Left lobe of liver (tissue), 2 donors: ENCODE results near the gene CX3CL1. TPM values are rescaled to one million over a fixed set of nuclear protein-coding genes. Genes with fewer than 3 reads are reported as not detected.
A peak's percentile ranks its signal among the peaks of the same experiment; 100 is the strongest.
"Not testable (repeated sequence)": the region's sequence is repeated elsewhere in the genome, so short reads cannot be mapped to it uniquely, and the experiment has no call there.

Source experiments
- ATAC-seq: fragments of 200-7000 bp; cut with Tn5 transposase; one replicate; pipeline ENCODE4 v1.9.1; 2020; ENCODE audit warnings: mild to moderate bottlenecking, moderate library complexity
- DNase-seq: peaks from one replicate; pipeline ENCODE4 v3.0.0-alpha.2; 2020; ENCODE audit warnings: low spot score
- total RNA-seq: library from RNA; stranded (reverse); gene quantifications from one replicate; pipeline ENCODE4 v1.2.1, GENCODE V29; 2021
- donor health status: DM: no; HTN: no; CAD: no; lungs with moderate emphysema.
- donor health status: DM: no; HTN: yes; CAD: no.

Gene CX3CL1
- total RNA-seq: 13.8 TPM

DNA sequence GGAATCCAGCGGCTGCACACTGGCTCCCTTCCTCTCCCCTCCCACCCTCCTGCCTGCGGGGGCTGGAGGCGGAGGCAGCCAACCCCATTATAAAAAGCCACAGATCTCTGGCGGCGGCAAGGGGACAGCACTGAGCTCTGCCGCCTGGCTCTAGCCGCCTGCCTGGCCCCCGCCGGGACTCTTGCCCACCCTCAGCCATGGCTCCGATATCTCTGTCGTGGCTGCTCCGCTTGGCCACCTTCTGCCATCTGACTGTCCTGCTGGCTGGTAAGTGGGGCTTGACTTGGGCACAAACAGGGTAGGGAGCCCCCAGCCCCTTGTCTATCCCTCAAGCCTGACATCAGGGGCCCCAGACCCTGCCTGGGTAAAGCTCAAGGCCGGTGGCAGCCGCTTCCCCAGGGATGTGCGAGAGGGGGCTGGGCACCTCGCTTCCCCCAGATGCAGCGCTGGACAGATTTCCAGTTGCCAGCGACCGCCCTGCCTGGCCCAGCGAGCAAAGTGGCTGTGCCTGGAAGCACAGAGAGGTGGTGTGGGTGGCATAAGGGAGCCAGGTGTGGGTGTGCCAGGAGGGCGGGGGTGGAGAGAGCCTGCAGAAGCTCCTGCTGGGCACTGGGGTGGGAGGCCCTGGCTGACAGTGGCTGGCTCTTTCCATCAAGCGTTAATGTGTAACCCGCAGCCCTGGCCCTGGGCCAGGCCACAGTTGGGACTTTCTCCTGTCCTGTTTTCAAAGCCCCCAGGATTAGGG is at the start of gene CX3CL1:
CX3CL1 (plus strand) TSS at position 119 of the 745 bp plus-strand sequence; CDS start at position 198, 79 bp downstream.
- DNase-seq: peak; percentile 97
- peak; percentile 90 for ATAC-seq

- DNase-seq (no peak), ATAC-seq (peak; percentile 11)
Observed at GRCh38 chr16:57324749-57325148, 47.5 kb upstream of the CX3CL1 start.

DNA sequence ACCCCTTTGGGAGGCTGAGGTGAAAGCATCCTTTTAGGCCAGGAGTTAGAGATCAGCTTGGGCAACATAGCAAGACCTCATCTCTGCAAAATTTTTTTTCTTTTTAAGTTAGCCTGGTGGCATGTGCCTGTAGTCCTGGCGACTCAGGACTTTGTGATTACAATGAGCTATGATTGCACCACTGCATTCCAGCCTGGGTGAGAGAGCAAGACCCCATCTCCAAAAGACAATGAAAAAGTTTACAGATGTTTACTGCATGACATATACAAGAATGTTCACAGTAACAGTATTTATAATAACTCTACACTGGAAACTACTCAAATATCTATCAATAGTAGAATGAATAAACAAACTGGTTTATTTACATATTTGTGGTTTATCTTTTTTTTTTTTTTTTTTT is 46.8 kb upstream of the CX3CL1 start:
- DNase-seq (no peak), ATAC-seq (no peak)

DNA sequence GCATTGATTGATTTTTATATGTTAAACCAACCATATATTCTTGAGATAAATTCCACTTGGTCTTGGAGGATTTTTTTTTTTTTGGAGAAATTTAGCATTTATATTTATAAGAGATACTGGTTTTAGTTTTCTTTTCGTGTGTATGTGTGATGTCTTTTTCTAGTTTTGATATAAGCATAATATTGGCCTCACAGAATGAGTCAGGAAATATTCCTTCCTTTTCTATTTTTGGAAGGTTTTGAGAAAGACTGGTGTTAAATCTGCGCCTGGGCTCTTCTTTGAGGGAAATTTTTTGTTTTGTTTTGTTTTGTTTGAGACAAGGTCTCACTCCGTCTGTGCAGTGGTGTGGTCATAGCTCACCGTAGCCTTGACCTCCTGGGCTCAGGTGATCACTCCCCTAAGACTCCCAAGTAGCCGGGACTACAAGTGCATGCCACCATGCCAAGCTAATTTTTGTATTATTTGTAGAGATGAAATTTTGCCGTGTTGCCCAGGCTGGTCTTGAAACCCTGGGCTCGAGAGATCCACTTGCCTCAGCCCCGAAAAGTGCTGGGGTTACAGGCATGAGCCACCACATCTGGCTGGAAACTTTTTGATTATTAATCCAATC is 42.5 kb upstream of the CX3CL1 start:
- no peak for DNase-seq

GRCh38 chr16:57331355-57331754 is 40.9 kb upstream of the CX3CL1 start:
- ATAC-seq (no peak), DNase-seq (no peak)

More for the DNA sequence above, 42.5 kb upstream of the CX3CL1 start:
- ATAC-seq: no peak

- ATAC-seq: no peak
- no peak for DNase-seq
Observed at GRCh38 chr16:57333402-57333801, 38.9 kb upstream of the CX3CL1 start.

DNA sequence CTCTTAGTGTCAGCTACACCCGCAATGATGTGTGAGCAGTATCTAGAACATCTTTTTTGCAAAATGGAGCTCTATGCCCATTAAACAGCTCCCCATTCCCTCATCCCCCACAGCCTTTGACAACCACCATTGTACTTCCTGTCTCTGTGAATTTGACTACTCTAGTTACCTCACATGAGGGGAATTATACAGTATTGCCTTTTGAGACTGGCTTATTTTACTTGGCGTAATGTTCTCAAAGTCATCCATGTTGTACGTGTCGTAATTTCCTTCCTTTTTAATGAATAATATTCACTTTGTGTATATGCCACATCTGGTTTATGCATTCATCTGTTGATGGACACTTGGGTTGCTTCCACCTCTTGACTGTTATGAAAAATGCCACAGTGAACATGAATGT is 36.9 kb upstream of the CX3CL1 start:
- ATAC-seq: no peak
- no peak for DNase-seq

GRCh38 chr16:57341062-57341440 is 31.2 kb upstream of the CX3CL1 start:
- DNase-seq (no peak), ATAC-seq (no peak)

DNA sequence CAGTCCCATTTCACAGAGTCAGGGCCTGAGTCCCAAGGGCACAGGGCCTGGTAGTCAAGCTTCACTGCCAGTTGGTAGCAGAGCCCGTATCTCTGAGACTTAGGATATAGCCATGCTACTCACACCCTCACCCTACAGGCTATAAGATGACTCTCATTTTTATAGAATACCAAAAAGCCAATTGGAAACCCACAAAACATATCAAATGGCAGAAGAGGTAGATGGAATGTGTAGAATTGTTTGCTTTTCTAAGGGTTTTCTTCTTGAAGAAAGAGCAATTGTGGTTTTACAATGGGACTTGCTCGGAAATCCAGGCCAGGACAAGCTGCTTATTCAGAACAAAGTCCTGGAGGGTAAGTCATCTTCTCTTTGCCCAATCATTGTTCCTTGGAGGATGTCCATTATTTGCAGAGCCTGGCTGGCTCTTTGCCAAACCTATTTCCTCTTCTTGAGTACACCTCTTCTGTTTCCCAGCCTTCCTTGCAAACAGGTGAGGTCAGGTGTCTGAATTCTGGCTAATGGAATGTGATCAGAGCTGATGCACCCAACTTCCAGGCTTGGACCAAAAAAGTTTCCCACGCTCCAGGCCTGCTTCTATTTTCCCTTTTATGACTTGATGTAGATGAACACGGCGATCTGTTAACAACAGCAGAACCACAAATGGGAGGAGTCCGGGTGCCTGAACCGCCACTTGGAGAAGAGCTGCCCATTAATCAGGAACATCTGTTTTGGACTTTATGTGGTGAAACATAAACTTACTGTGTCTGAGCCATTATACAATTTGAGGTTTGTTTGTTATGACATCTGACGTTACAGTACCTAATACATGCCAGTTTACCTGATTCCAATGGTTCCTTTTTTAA is 30.6 kb upstream of the CX3CL1 start:
- no peak for ATAC-seq
- no peak for DNase-seq

GRCh38 chr16:57342606-57343005 is 29.7 kb upstream of the CX3CL1 start:
- not testable (repeated sequence) for ATAC-seq

GRCh38 chr16:57343221-57343620 is 29.1 kb upstream of the CX3CL1 start:
- ATAC-seq (no peak), DNase-seq (no peak)

More at GRCh38 chr16:57342606-57343005, 29.7 kb upstream of the CX3CL1 start:
- not testable (repeated sequence) for DNase-seq

DNA sequence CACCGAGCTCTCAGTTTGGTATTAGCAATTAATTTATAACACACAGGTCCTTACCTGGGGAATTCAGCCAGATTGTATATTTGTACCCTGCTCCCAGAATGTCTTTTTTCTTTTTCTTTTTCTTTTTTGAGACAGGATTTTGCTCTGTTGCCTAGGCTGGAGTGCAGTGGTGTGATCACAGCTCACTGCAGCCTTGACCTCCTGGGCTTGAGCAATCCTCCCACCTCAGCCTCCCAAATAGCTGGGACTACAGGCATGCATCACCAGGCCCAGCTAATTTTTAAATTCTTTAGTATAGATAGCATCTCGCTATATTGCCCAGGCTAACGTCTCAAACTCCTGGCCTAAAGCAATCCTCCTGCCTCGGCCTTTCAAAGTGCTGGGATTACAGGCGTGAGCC is 28.2 kb upstream of the CX3CL1 start:
- not testable (repeated sequence) for DNase-seq, ATAC-seq

GRCh38 chr16:57345021-57345420 is 27.3 kb upstream of the CX3CL1 start:
- ATAC-seq: no peak
- no peak for DNase-seq

GRCh38 chr16:57345666-57346204 is 26.6 kb upstream of the CX3CL1 start:
- DNase-seq (no peak), ATAC-seq (no peak)

GRCh38 chr16:57347858-57348257 is 24.4 kb upstream of the CX3CL1 start:
- DNase-seq (no peak), ATAC-seq (no peak)

DNA sequence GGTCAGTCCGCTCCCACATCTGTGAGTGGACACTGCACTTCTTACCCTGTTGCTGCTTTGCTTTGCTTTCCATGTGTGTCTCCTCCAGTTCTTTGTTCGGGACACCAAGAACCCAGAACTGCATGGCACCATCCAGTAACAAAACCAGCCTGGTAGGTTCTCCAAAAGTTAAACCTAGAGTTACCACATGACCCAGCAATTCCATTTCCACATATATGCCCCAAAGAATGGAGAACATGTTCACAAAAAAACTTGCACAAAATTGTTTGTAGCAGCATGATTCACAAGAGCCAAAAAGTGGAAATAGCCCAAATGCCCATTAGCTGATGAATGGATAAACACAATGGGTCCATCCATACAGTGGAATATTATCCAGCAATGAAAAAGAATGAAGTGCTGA is 24.0 kb upstream of the CX3CL1 start:
- ATAC-seq: peak; percentile 49

GRCh38 chr16:57349212-57350031 is 22.9 kb upstream of the CX3CL1 start:
- no peak for ATAC-seq
- no peak for DNase-seq

More for the DNA sequence above, 24.0 kb upstream of the CX3CL1 start:
- DNase-seq: no peak

DNA sequence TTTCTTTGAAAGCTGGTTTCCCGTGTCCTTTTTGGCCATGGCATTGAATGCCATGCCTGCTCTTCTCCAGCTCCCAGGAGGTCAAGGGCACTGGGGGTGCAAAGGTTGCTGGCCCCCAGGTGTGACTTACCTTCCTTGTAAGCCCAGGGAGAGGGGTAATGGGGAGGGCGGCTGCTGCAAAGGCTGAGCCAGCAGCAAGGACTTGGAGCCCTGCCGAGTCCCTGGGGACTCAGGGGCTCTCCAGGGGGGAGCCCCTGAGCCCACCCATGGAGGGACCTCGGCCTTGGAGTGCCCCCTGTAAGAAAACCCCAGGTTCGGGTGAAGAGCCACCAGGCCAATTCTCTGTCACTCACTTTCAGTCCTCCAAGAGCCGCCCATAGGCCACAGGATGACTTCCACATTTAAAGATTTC is 19.6 kb upstream of the CX3CL1 start:
- DNase-seq (peak; percentile 21), ATAC-seq (no peak)

DNA sequence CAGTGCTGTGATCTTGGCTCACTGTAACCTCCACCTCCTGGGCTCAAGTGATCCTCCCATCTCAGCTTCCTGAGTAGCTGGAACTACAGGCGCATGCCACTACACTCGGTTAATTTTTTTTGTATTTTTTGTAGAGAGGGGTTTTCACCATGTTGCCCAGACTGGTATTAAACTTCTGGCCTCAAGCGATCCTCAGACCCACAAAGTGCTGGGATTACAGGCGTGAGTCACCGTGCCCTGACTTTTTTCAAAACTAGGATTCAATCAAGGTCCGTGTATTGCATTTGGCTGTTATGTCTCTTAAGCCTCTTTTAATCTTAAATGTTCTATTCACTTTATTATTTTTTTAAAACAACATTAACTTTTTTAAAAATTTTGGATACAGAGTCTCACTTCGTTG is 18.0 kb upstream of the CX3CL1 start:
- ATAC-seq: no peak
- DNase-seq: no peak

- ATAC-seq (no peak), DNase-seq (peak; percentile 19)
Observed at GRCh38 chr16:57355898-57356414, 16.3 kb upstream of the CX3CL1 start.
